HL-60/S4 treated with phorbol 12-myristate 13-acetate at 8.2 ng/mL for 4 days and 3 days (cell line): ENCODE data around the gene ERICH2.

ENCODE experiments used
- in situ Hi-C: fragments of 300-500 bp; cut with MboI; formaldehyde crosslinking; loops from 2 replicates; pipeline ENCODE4 v1.15.0; 2022; ENCODE audit warnings: low sequenced_read_pairs

The ERICH2 gene

GRCh38 chr2:170816504-170817092, 46.4 kb downstream of the ERICH2 start, which contains the start of gene GAD1:
TSS of gene GAD1 (plus strand) at chr2:170816887. CDS start at chr2:170818592, 1,705 bp downstream.
- in situ Hi-C loops: loop anchor here (25.0 kb wide), 1 partner anchor 404 kb away; no protein-coding TSS in a partner anchor

DNA sequence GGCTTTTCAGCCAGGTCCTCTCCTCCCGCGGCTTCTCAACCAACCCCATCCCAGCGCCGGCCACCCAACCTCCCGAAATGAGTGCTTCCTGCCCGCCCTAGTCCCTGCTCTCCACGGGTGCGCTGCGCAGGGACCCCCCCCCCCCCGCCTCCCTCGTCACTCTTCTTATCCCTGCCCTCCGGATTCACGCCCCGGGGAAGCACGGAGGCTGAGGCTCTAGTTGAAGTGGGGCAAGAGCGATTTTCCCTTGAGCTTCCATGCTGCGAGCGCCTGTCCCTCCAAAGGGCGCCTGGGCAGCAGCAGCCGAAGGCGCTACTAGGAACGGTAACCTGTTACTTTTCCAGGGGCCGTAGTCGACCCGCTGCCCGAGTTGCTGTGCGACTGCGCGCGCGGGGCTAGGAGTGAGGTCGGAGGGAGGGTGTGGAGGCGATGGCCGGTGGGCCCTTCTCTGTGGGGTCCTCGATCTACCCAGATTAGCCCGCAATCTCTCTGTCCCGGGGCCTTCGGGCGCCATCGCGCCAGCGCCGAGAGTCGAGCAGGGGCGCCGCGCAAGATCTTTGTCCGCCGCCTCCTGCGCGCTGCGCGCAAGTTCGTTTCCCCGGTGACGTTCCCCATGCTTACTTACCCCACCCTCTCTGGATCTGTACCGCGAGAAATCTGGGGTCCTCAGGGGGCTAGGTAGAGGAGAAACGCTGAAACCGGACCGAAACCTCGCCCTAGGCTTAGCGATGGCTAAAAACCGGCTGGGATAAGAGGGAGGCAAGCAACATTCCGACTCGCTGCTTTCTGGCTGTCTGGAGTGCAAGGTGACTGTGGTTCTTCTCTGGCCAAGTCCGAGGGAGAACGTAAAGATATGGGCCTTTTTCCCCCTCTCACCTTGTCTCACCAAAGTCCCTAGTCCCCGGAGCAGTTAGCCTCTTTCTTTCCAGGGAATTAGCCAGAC, 47.2 kb downstream of the ERICH2 start:
- in situ Hi-C loops: loop anchor here (25.0 kb wide), 1 partner anchor 405 kb away; no protein-coding TSS in a partner anchor

DNA sequence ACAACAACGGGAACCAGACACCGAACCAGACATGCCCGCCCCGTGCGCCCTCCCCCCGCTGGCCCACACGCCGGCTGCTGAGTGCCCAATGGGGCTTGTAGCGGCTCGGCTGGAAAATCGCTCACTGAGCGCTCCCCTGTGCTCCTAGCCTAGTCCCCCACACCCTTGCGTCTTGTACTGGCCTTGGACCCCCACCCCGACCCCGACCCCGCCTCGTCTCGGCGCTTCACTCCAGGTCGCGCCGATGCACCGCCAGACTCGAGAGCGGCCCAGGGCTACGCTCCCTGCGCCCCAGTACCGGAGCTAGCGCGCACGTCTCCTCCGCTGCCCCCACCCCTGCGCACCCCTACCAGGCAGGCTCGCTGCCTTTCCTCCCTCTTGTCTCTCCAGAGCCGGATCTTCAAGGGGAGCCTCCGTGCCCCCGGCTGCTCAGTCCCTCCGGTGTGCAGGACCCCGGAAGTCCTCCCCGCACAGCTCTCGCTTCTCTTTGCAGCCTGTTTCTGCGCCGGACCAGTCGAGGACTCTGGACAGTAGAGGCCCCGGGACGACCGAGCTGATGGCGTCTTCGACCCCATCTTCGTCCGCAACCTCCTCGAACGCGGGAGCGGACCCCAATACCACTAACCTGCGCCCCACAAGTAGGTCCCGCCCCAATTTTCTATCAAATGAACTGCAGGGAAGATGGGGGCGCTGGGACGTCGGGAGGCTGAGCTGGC, 48.0 kb downstream of the ERICH2 start:
- in situ Hi-C loops: loop anchor here (25.0 kb wide), 1 partner anchor 406 kb away; no protein-coding TSS in a partner anchor

GRCh38 chr2:170818752-170819470, 48.7 kb downstream of the ERICH2 start:
- in situ Hi-C loops: loop anchor here (25.0 kb wide), 1 partner anchor 407 kb away; no protein-coding TSS in a partner anchor

DNA sequence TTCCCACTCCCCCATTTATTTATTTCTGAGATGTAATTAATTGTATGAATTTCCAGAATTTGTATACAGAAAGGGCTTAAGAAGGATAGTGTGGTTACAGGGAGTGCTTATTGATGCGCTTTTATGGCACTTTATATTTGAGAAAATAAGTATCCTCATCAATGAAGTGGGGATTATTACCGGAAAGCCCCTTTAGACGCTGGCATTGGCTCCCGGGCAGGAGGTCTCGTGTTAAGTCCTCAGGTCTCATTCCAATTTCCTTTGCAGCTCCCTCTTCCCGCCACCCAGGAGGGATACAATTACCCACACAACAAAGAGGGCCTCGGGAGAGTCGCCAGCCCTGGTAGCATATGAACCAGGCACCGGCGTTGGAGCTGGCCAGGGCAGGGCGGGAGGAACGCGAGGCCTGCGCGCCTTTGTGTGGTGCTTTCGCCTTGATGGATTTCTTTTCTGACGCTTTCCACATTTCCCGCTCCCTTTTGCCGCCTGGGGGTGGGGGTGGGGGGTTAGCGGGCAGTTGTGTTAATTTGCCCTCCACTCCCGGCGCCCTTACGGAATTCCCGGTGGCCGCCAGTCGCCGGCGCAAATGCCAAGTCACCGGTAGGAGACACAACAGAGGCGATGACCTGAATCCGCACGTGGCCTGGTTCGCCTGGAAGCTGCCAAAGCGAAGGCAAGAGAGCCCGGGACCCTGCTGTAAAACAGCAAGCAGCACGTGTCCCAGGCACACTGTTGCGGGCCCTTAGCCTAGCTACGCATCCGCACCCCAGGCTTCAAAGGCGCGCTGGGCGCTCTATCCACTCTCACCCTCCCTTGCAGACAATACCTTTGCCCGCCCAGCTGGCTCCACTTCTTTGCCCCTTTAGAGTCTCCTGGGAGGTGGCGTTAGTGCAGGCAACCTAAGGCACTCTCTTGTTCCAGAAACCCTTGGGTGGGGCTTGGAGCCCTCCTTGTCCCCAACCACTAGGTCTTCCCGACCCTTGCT, 49.8 kb downstream of the ERICH2 start:
- in situ Hi-C loops: loop anchor here (25.0 kb wide), 1 partner anchor 408 kb away; no protein-coding TSS in a partner anchor

GRCh38 chr2:170820757-170821530, 50.8 kb downstream of the ERICH2 start:
- in situ Hi-C loops: loop anchor here (25.0 kb wide), 1 partner anchor 409 kb away; no protein-coding TSS in a partner anchor

DNA sequence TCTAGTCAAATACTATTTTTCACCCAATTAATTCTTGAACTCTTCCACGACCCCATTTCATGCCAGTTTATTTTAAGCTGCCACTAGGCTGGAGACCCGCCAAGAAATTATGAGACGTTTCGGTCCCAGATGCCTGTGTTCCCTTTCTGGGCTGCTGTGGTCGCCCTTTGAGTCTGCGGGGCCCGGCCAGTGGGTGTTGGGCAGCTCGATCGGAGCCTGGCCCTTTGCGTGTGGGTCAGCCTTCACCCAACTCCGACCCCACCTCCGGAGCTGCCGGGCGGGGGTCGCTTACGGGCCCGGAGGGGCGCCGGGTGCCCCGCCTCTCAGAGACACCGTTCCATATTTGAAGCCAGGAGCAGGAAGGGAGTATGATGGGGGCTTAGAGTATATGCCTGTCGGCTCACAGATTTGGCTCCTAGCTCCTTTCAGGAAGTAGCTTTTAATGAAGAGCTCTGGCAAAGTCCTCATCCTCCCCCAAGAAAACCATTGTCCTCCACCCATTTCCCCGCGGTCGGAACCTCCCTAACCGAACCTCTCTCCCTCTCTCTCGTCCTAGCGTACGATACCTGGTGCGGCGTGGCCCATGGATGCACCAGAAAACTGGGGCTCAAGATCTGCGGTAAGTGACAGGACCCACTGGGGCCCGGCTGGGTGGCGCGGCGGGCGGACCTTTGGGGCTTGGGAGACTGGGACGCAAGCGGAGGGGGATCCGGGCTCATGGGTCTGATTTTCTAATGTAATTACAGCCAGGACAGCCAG, 51.5 kb downstream of the ERICH2 start:
- in situ Hi-C loops: loop anchor here (25.0 kb wide), 1 partner anchor 409 kb away; no protein-coding TSS in a partner anchor

- in situ Hi-C loops: loop anchor here (25.0 kb wide), 1 partner anchor 410 kb away; no protein-coding TSS in a partner anchor
Observed at GRCh38 chr2:170822290-170823087, 52.3 kb downstream of the ERICH2 start.

DNA sequence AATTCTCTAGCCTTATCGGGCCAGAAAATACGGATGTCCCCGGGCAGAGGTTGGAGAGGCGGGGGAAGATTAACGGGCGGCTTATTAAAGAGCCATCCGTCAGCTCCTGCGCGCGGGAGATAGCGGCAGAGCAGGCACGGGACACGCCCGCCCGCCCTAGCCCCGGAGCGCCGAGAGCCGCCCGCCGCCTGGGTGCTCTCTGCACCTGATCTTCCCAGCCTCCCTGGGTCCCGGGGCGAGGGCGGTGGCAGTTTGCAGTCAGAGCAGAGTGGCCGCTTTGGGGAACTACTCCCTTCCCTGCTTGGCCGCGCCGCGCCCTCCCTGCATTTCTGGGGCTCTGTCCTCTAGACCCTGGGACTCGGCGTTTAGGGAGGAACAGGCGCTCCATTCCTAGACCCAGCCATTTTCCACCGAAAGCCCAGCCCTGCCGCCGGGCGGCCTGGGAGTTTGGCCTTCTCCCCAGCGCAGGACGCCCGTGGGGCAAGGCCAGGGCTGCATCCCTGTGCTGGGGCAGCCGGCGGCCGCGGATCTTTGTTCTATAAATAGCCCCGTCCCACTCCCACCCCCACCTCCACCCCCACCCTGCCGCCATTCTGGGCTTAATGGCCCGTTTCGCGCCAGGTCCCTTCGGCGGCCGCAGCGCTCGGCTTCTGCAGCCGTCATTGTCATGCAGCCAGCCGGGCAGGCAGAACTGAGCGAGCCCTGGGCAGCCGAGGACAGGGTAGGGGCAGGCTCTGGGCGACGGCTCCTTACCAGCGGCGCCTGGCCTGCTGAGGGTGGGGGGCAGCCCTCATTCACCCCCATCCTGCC, 53.1 kb downstream of the ERICH2 start:
- in situ Hi-C loops: loop anchor here (25.0 kb wide), 1 partner anchor 411 kb away; no protein-coding TSS in a partner anchor

DNA sequence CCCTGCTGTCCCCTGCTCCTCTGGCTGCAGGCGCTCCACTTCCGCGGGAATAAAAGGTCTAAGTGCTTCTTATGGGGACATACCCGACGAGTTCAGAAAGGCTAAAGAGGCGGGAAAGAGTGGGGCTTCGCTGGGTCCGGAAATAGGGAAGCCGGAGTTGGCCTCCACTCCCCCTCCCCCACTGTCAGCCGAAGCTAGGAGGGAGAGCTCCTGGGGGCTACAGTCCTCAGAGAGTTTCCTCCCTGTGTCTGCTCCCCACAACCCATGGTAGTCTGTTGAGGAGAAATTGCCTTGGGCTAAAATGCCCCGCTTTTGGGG, 53.7 kb downstream of the ERICH2 start:
- in situ Hi-C loops: loop anchor here (25.0 kb wide), 1 partner anchor 412 kb away; no protein-coding TSS in a partner anchor

DNA sequence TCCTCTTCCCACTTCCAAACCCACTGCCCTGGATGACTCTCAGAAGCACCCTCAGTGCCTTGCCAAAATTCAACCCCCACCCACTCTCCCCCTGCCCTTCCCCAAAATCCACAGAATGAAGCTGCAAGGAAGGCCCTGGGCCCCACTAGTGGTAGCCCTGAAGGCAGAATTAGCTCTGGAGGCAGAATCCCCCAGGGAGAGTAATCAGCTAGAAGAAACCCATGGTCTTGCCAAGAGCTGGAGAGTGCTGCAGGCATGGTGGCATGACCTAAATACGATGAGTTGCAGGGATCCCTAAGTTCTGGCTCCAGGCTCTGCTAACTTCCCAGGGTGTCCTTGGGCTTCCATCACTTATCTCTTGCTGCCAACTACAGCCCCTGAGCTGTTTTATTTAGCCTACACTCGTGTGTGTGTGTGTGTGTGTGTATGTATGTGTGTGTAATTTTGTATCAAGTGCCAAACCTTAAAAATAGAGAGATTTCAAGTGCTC, 54.4 kb downstream of the ERICH2 start:
- in situ Hi-C loops: loop anchor here (25.0 kb wide), 1 partner anchor 412 kb away; no protein-coding TSS in a partner anchor

DNA sequence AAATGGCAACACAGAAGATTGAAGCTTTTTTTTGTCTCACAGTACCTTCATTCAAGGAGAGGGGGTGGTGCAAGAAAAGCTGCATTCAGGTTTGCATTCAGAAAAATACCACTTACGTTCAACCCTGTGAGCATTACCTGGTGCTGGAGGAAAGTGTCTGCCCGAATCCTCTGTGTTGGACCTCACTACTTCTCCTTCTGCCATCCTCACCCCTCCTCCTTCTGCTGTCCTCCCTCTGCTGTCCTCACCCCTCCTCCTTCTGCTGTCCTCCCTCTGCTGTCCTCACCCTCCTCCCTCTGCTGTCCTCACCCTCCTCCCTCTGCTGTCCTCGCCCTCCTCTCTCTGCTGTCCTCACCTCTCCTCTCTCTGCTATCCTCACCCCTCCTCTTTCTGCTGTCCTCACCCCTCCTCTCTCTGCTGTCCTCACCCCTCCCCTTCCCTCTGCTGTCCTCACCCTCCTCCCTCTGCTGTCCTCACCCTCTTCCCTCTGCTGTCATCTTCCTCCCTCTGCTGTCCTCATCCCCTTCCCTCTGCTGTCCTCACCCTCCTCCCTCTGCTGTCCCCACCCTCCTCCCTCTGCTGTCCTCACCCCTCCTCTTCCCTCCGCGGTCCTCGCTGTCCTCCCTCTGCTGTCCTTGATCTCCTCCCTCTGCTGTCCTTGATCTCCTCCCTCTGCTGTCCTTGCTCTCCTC, 57.8 kb downstream of the ERICH2 start:
- in situ Hi-C loops: no loop called here

DNA sequence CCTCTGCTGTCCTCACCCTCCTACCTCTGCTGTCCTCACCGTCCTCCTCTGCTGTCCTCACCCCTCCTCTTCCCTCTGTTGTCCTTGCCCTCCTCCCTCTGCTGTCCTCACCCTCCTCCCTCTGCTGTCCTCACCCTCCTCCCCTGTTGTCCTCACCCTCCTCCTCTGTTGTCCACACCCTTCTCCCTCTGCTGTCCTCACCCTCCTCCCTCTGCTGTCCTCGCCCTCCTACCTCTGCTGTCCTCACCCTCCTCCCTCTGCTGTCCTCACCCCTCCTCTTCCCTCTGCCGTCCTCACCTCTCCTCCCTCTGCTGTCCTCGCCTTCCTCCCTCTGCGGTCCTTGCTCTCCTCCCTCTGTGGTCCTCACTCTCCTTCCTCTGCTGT, 58.3 kb downstream of the ERICH2 start:
- in situ Hi-C loops: no loop called here

- in situ Hi-C loops: no loop called here
Observed at GRCh38 chr2:170829036-170829435, 58.9 kb downstream of the ERICH2 start.

GRCh38 chr2:170830166-170830565, 60.0 kb downstream of the ERICH2 start:
- in situ Hi-C loops: no loop called here
